ENCODE results near the gene OTOGL.
"Not testable (repeated sequence)": the region's sequence is repeated elsewhere in the genome, so short reads cannot be mapped to it uniquely, and the experiment has no call there.

OTOGL gene

GRCh38 chr12:80129895-80130530 lies 30.7 kb downstream of the OTOGL start:
- DNase-seq (ENCODE audit: low read depth): no peak
- TF ChIP-seq CTCF (IDR thresholded peaks at IDR 0.05; ENCODE audit: low read depth, low read length) (no peak), MAX (IDR thresholded peaks at IDR 0.05; ENCODE audit: low read depth, low read length) (no peak), MYC (IDR thresholded peaks at IDR 0.05; ENCODE audit: low read depth, low read length) (no peak), POLR2A (IDR thresholded peaks at IDR 0.05; ENCODE audit: extremely low read depth, insufficient read length) (no peak)
- H3K4me3 ChIP-seq (ENCODE audit: low read depth, low read length): no peak overlapping the region

GRCh38 chr12:80135624-80136023 lies 36.3 kb downstream of the OTOGL start:
- TF ChIP-seq MYC (IDR thresholded peaks at IDR 0.05; ENCODE audit: low read depth, low read length): no peak
- TF ChIP-seq MAX (IDR thresholded peaks at IDR 0.05; ENCODE audit: low read depth, low read length): no peak
- no peak for TF ChIP-seq CTCF (IDR thresholded peaks at IDR 0.05; ENCODE audit: low read depth, low read length)
- TF ChIP-seq POLR2A (IDR thresholded peaks at IDR 0.05; ENCODE audit: extremely low read depth, insufficient read length): no peak
- no peak overlapping the region for H3K4me3 ChIP-seq (ENCODE audit: low read depth, low read length)
- DNase-seq (ENCODE audit: low read depth): no peak

GRCh38 chr12:80140005-80140404 lies 40.7 kb downstream of the OTOGL start:
- TF ChIP-seq MYC (IDR thresholded peaks at IDR 0.05; ENCODE audit: low read depth, low read length): no peak
- no peak for TF ChIP-seq MAX (IDR thresholded peaks at IDR 0.05; ENCODE audit: low read depth, low read length)
- TF ChIP-seq POLR2A (IDR thresholded peaks at IDR 0.05; ENCODE audit: extremely low read depth, insufficient read length): no peak
- TF ChIP-seq CTCF (IDR thresholded peaks at IDR 0.05; ENCODE audit: low read depth, low read length): no peak
- DNase-seq (ENCODE audit: low read depth): no peak
- H3K4me3 ChIP-seq (ENCODE audit: low read depth, low read length): no peak overlapping the region

- no peak overlapping the region for H3K4me3 ChIP-seq (ENCODE audit: low read depth, low read length)
- DNase-seq (ENCODE audit: low read depth): no peak
- TF ChIP-seq POLR2A (IDR thresholded peaks at IDR 0.05; ENCODE audit: extremely low read depth, insufficient read length) (no peak), MYC (IDR thresholded peaks at IDR 0.05; ENCODE audit: low read depth, low read length) (no peak), MAX (IDR thresholded peaks at IDR 0.05; ENCODE audit: low read depth, low read length) (no peak), CTCF (IDR thresholded peaks at IDR 0.05; ENCODE audit: low read depth, low read length) (no peak)
Measured at GRCh38 chr12:80142640-80143039, 43.3 kb downstream of the OTOGL start.

GRCh38 chr12:80143537-80143936 lies 44.2 kb downstream of the OTOGL start:
- TF ChIP-seq POLR2A (IDR thresholded peaks at IDR 0.05; ENCODE audit: extremely low read depth, insufficient read length): no peak
- TF ChIP-seq MYC (IDR thresholded peaks at IDR 0.05; ENCODE audit: low read depth, low read length): no peak
- no peak for TF ChIP-seq MAX (IDR thresholded peaks at IDR 0.05; ENCODE audit: low read depth, low read length)
- TF ChIP-seq CTCF (IDR thresholded peaks at IDR 0.05; ENCODE audit: low read depth, low read length): no peak
- DNase-seq (ENCODE audit: low read depth): no peak
- H3K4me3 ChIP-seq (ENCODE audit: low read depth, low read length): no peak overlapping the region

GRCh38 chr12:80149547-80150313 lies 50.4 kb downstream of the OTOGL start:
- DNase-seq (ENCODE audit: low read depth); H3K4me3 ChIP-seq (ENCODE audit: low read depth, low read length): not testable (repeated sequence)
